A549 (cell line): Measurements from ENCODE around the gene ERP44. TPM values are rescaled to one million over a fixed set of nuclear protein-coding genes. Genes with fewer than 3 reads are reported as not detected.

Experiments
- ATAC-seq, 2 experiments: fragments of 200-7000 bp in 1 of 2; fragments of >200 bp in 1 of 2; cut with Nextera tagmentation in 1 of 2; cut with Tn5 transposase in 1 of 2; 3 replicates each; pipeline versions ENCODE4 v1.8.0 to v1.9.1; 2018 to 2020; ENCODE audit warnings: mild to moderate bottlenecking in 1 of 2, moderate library complexity in 1 of 2
- CTCF ChIA-PET: fragments of 300-600 bp; sonication (Branson Sonifier 250); formaldehyde crosslinking; extraction: SDS; loops from one replicate; lab custom pipeline; 2021; ENCODE audit warnings: antibody characterized with exemption, inconsistent platforms; lab: Yijun Ruan, JAX
- POLR2A ChIA-PET: fragments of 350-600 bp; formaldehyde crosslinking; extraction: SDS; loops from one replicate; lab custom pipeline; 2021; ENCODE audit warnings: antibody characterized with exemption, inconsistent platforms; lab: Yijun Ruan, JAX
- DNase-seq, 2 experiments: peaks; one replicate each; pipeline versions ENCODE4 v3.0.0 to v3.0.0-alpha.2; 2011 to 2016; ENCODE audit warnings: low read depth in 1 of 2, low spot score in 1 of 2
- FAIRE-seq: peaks from 2 replicates; lab custom pipeline; 2011; peaks lifted over from hg19 to GRCh38; lab: Jason Lieb, UNC
- H3K27ac ChIP-seq, 2 experiments: fragments of >200 bp; sonication (Bioruptor Twin); formaldehyde crosslinking; 3 replicates each; pipeline ENCODE4 v1.5.1; 2016 to 2017
- H3K4me1 ChIP-seq: fragments of >200 bp; sonication (Bioruptor Twin); formaldehyde crosslinking; 3 replicates; pipeline ENCODE4 v1.6.1; 2016
- H3K4me2 ChIP-seq: fragments of >200 bp; sonication (Bioruptor Twin); formaldehyde crosslinking; 3 replicates; pipeline ENCODE4 v1.6.1; 2016
- H3K4me3 ChIP-seq: fragments of >200 bp; sonication (Bioruptor Twin); formaldehyde crosslinking; 3 replicates; pipeline ENCODE4 v1.5.1; 2016
- H3K9me3 ChIP-seq: fragments of >200 bp; sonication (Bioruptor Twin); formaldehyde crosslinking; 3 replicates; pipeline ENCODE4 v1.6.1; 2016
- CEBPB ChIP-seq, 2 experiments: fragments of >200 bp in 1 of 2; sonication (Bioruptor Twin) in 1 of 2; formaldehyde crosslinking in 1 of 2; IDR thresholded peaks; 2 replicates each; pipeline ENCODE4 v1.6.1; 2012 to 2016
- CHD2 ChIP-seq: fragments of 150-350 bp; IDR thresholded peaks from 2 replicates; pipeline ENCODE4 v1.6.1; 2014; ENCODE audit warnings: low read length; ENCODE audit not compliant: partially characterized antibody
- CHD4 ChIP-seq: fragments of 200-600 bp; sonication (generic); IDR thresholded peaks from 2 replicates; pipeline ENCODE4 v1.6.1; 2016; ENCODE audit warnings: antibody characterized with exemption, mild to moderate bottlenecking, borderline replicate concordance
- CTCF ChIP-seq: fragments of >200 bp; sonication (Bioruptor Twin); formaldehyde crosslinking; IDR thresholded peaks from 3 replicates; pipeline ENCODE4 v1.5.1; 2016
- E2F6 ChIP-seq: IDR thresholded peaks from 2 replicates; pipeline ENCODE4 v1.6.1; 2012; ENCODE audit warnings: low read depth, borderline replicate concordance
- ELK1 ChIP-seq: fragments of 150-350 bp; IDR thresholded peaks from 2 replicates; pipeline ENCODE4 v1.6.1; 2014; ENCODE audit warnings: low read depth, mild to moderate bottlenecking, low read length
- EP300 ChIP-seq, 2 experiments: fragments of >200 bp; sonication (Bioruptor Twin); formaldehyde crosslinking; IDR thresholded peaks; 2 replicates in 1 of 2; 3 replicates in 1 of 2; pipeline ENCODE4 v1.6.1; 2016 to 2017
- FOSB ChIP-seq: fragments of 250-450 bp; sonication (Bioruptor Pico); IDR thresholded peaks from 2 replicates; pipeline ENCODE4 v1.5.0; 2020; ENCODE audit warnings: mild to moderate bottlenecking, moderate library complexity
- JUNB ChIP-seq: fragments of >200 bp; sonication (Bioruptor Twin); formaldehyde crosslinking; IDR thresholded peaks from 2 replicates; pipeline ENCODE4 v1.6.1; 2016
- KDM1A ChIP-seq: fragments of 200-600 bp; sonication (generic); IDR thresholded peaks from 2 replicates; pipeline ENCODE4 v1.6.1; 2016; ENCODE audit warnings: low read depth, mild to moderate bottlenecking
- KDM5A ChIP-seq: fragments of 200-600 bp; sonication (generic); IDR thresholded peaks from 2 replicates; pipeline ENCODE4 v1.6.1; 2016; ENCODE audit warnings: antibody characterized with exemption, mild to moderate bottlenecking
- POLR2AphosphoS2 ChIP-seq: conservative IDR thresholded peaks from 2 replicates; pipeline ENCODE4 v1.6.1; 2012; ENCODE audit warnings: low read length, improper control_type of control experiment, inconsistent platforms
- REST ChIP-seq: fragments of 200-600 bp; sonication (generic); IDR thresholded peaks from 2 replicates; pipeline ENCODE4 v1.6.1; 2016; ENCODE audit warnings: antibody characterized with exemption, mild to moderate bottlenecking, moderate library complexity
- RFX5 ChIP-seq: fragments of 450-650 bp; IDR thresholded peaks from 2 replicates; pipeline ENCODE4 v1.7.1; 2014; ENCODE audit warnings: antibody characterized with exemption, mild to moderate bottlenecking, moderate library complexity
- RNF2 ChIP-seq: fragments of 200-600 bp; sonication (generic); IDR thresholded peaks from 2 replicates; pipeline ENCODE4 v1.6.1; 2016; ENCODE audit warnings: low read depth, mild to moderate bottlenecking, antibody characterized with exemption, moderate library complexity, borderline replicate concordance
- ZSCAN20 ChIP-seq: fragments of 250-450 bp; sonication (Bioruptor Pico); IDR thresholded peaks from 2 replicates; pipeline ENCODE4 v1.8.0; 2022; ENCODE audit warnings: mild to moderate bottlenecking, moderate library complexity
- WGBS: methylation state at CpG from one replicate; pipeline ENCODE4 v1.1.6; 2017; ENCODE audit errors: missing lambda C conversion rate; 5-methylcytosine and 5-hydroxymethylcytosine counted together
- polyA plus RNA-seq, 4 experiments: library from polyadenylated mRNA; depleted of rRNA in 3 of 4; stranded (reverse); fragments of >200 nt; fragmentation: RNase III in 1 of 4; extraction: RNeasy Plus Mini Kit Qiagen cat#74134 plus additional on column Dnase treatment in 1 of 4; gene quantifications; 2 replicates in 3 of 4; 3 replicates in 1 of 4; pipeline ENCODE4 v1.2.3, GENCODE V29; 2011 to 2017

ERP44 gene
- polyA plus RNA-seq, 2 of the 4 experiments (the other 2 are of a cell fraction): 12.4 to 19.4 TPM

DNA sequence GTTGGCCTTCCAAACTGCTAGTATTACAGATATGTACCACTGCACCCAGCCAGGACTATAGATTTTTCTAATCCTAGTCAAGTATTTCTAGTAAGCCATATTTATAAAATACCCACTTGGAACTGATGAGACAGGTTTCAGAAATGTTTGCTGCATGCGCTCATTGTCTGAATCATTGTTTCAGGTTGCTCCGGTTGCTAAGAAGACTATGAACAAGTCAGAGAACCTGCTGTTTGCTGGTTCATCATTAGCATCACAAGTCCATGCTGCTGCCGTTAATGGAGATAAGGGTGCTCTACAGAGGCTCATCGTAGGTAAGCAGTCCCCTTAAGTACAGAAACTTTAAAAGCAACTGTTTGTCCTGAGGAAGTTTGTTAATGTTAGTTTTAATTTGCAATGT, 5.5 kb upstream of the ERP44 start:
- H3K4me3 ChIP-seq: no peak overlapping the region
- POLR2A ChIA-PET: no interaction called here

DNA sequence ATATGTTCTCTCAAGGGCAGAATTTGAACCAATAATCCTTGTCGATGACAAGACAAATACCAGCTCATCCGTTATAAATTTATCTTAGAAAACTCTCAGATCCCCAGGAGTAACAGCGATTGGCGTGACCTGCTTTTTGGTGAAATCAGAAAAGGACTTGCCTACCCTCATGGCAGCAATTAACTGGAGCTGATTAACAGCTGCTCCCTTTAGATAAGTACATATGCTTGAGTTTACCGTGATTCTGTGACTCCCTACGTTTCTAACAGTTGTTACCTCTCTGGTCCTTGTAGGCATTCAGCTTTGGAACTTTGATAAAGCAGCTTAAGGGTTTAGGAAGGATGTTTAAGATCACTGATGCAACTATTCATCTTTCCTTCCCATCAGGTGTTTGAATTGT, 2.8 kb upstream of the ERP44 start:
- ATAC-seq: no peak
- FAIRE-seq: no peak
- Histone ChIP-seq H3K4me3 (no peak overlapping the region), H3K4me1 (peaks cover 15% of the 10 kb centered on the region; the same call in 2 of the 3 replicates), H3K4me2 (no peak overlapping the region), H3K9me3 (no peaks in the 10 kb centered on the region), H3K27ac (no peak overlapping the region)
- 97% methylated on average over 6 of the region's 6 CpGs for WGBS
- POLR2A ChIA-PET: no interaction called here
- DNase-seq: no peak
- no peak for TF ChIP-seq RNF2
- TF ChIP-seq E2F6: no peak
- no peak for TF ChIP-seq CEBPB (IDR thresholded peaks at IDR 0.05)
- TF ChIP-seq KDM1A: no peak
- TF ChIP-seq ELK1: no peak
- TF ChIP-seq EP300 (IDR thresholded peaks at IDR 0.05): no peak
- TF ChIP-seq ZSCAN20: no peak
- no peak for TF ChIP-seq FOSB
- TF ChIP-seq CTCF: no peak
- no peak for TF ChIP-seq CHD4
- TF ChIP-seq CHD2: no peak
- CTCF ChIA-PET: interaction anchor here (1.1 to 2.5 kb wide), 2 partner anchors 11 to 74 kb away, joined by 3 to 12 read pairs; no protein-coding TSS in a partner anchor

More for the DNA sequence above, 5.5 kb upstream of the ERP44 start:
- peaks cover 3% of the 10 kb centered on the region; the same call in 1 of the 3 replicates for H3K4me1 ChIP-seq
- H3K4me2 ChIP-seq: no peak overlapping the region
- ATAC-seq (no peak), DNase-seq (no peak), FAIRE-seq (no peak)
- no peak for TF ChIP-seq EP300 (IDR thresholded peaks at IDR 0.05)
- TF ChIP-seq POLR2AphosphoS2: no peak
- TF ChIP-seq KDM5A: no peak
- no peak for TF ChIP-seq JUNB
- TF ChIP-seq RFX5: no peak
- TF ChIP-seq REST: no peak
- H3K9me3 ChIP-seq: no peaks in the 10 kb centered on the region
- 64% methylated on average over 4 of the region's 4 CpGs for WGBS
- H3K27ac ChIP-seq: no peak overlapping the region
- CTCF ChIA-PET: interaction anchor here (0.6 kb wide), 1 partner anchor 41 kb away, joined by 3 read pairs; no protein-coding TSS in a partner anchor
